CD4-positive, alpha-beta T cell treated with Interleukin-21 for 1 hour (primary cell): Measurements from ENCODE around the gene DSTYK.
A peak's percentile ranks its signal among the peaks of the same experiment; 100 is the strongest.

Source experiments
- DNase-seq: peaks from one replicate; pipeline ENCODE4 v3.0.0-alpha.2; 2020

The DSTYK gene, protein sequence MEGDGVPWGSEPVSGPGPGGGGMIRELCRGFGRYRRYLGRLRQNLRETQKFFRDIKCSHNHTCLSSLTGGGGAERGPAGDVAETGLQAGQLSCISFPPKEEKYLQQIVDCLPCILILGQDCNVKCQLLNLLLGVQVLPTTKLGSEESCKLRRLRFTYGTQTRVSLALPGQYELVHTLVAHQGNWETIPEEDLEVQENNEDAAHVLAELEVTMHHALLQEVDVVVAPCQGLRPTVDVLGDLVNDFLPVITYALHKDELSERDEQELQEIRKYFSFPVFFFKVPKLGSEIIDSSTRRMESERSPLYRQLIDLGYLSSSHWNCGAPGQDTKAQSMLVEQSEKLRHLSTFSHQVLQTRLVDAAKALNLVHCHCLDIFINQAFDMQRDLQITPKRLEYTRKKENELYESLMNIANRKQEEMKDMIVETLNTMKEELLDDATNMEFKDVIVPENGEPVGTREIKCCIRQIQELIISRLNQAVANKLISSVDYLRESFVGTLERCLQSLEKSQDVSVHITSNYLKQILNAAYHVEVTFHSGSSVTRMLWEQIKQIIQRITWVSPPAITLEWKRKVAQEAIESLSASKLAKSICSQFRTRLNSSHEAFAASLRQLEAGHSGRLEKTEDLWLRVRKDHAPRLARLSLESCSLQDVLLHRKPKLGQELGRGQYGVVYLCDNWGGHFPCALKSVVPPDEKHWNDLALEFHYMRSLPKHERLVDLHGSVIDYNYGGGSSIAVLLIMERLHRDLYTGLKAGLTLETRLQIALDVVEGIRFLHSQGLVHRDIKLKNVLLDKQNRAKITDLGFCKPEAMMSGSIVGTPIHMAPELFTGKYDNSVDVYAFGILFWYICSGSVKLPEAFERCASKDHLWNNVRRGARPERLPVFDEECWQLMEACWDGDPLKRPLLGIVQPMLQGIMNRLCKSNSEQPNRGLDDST

DNA sequence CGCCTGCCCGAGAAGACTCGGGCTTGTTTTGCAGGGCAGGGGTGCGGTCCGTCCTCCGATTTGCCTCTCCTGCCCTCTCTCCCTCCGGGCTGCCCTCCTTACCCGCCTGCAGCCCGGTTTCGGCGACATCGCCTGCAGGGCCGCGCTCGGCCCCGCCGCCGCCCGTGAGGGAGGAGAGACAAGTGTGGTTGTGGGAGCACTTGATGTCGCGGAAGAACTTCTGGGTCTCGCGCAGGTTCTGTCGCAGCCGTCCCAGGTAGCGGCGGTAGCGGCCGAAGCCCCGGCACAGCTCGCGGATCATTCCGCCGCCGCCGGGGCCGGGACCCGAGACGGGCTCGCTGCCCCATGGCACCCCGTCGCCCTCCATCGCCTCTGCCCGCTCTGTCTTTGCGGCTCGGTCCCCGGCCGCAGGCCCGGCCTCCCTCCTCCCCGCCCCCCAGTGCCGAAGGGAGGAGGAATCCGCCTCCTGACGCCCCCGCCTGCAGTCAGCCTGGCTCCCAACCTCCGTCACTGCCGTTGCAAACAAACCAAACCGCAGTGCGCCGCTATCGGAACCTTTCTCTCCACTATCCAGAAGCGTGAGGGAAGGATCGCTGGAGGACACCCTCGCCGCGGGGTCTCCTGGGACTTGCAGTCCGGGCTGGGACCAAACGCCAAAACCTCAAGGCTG is at the start of gene DSTYK:
Gene DSTYK, minus strand, starts transcription at position 534 of the 670 bp plus-strand sequence. Its CDS starts 167 bp downstream, at position 367.
- peak; percentile 93 for DNase-seq

DNA sequence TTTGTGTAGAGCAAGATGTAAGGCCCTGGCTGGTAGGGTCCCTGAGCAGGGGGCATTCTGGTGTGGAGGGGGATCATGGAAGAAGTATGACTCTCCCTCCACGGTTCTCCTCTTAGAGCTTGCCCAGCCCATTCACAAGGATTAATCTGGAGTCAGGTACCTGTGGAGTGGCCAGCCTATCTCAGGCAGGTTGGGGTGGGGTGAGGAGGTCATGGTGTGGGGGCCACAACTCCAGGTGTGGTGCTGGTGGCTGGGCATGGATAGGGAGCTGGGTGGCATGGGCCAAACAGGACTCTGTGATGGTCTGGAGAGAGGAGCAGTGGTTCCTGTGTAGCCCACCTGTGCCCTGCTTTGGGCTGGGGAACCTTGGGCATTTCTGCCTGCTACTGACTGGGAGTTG is 48.5 kb upstream of the DSTYK start:
- no peak for DNase-seq

DNA sequence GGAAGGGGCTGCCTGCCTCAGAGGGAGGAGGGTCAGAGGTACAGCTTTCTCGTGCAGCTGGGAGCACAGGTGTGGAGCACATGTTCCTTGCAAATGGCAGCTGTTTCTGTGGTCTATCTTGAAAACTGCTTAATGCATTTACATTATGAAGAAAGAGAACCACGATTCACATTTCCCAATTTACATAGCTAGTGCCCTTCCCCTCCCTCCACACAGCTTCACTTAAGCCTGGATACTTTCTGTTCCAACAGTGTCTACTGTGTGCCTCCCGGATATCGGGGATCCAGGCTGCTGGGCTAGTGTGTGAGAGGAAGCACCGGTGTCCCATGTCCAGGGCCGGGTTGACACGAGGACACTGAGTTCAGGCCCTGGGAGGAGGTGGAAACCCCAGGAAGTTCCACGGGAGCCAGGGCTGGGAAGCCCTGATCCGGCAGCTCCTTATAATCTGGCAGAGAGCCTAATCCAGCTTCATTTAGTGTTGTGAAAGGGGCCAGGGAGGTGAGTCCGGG is 47.9 kb upstream of the DSTYK start:
- DNase-seq = no peak

DNA sequence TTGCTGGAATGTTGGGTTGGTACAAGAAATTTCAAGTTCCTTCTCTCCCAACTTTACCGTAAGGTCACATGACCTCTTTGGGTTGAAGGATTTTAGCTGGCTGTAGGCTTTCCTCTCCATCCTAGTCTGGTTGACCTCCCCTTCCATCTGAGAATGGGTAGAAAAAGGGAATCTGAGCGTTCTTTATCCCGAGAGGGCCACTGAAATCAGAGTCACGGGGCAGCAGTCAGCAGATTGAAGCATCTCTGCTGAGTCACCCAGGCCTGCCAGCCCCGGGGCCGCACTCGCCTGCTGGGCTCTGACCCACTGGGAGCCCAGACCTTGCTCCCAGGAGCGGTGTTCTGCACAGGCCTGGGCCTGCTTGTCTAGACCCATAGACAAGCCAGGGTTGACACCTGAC is 47.2 kb upstream of the DSTYK start:
- no peak for DNase-seq

DNA sequence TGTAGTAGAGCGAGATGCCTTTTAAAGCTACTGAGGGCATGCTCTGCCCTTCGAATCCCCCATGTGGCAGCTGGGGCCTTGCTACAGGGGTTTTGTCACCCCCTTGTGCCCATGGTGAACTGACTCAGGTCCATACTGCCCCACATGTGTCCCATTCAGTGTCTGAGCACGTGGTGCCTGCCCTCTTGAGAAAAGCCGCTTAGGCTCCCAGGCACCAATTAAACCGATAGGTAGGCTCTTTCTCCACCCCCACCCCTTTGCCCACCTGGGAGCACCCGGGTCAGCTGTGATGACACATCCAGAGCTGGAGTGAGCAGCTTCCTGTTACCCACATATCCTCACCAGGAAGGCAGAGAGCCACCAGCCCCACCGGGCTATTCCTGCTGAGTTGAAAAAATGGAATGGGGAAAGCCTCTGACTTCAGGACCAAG is 46.8 kb upstream of the DSTYK start:
- DNase-seq = no peak

DNA sequence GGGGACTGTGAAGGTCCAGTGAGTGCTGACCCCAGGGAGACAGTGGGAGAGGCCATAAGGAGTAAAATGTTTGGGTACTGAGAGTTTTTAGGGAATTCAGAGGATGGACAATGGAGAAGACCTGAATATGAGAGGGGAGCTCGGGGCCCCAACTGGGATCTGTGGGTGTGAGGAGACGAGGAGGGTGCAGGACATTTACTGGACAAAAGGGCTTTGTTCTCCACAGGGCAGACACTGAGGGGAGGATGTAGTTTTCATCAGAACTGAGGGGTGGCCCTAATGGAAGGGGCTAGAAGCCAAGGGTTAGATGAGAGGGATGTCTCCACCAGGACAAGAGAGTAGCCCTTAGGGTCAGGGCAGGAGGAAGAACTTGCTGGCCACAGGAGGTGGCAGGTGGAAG is 46.2 kb upstream of the DSTYK start:
- no peak for DNase-seq

DNA sequence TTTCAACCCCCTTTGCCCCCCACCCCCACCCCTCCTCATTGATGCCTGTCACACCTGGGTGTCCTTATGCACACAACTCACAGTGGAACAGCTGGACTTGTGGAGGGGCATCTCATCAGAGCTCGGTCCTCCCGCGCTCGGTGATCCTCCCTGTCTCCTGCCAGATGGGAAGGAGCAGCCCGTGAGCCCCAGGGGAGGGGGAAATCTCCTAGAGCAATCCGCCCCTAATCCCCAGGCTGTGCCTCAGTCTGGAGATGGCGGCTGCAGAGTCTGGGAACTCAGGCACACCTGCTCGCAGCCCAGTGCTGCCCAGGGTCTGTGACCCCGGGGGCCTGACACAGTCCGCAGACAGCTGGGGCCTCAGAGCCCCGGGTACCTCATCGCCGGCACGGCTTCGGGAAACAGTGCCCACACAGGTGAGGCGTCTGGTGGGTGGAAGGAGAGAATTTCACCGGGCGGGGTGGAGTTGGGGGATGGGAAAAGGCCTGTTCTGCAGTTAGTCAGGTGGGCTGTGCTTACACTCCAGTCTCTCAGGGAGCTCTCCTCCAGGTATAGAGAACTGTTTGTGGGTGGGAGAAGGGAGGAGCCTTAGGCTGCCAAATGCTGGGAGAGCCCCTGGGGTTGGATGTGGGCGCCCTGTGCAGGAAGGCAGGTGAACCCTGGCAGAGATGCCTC is 45.6 kb upstream of the DSTYK start:
- no peak for DNase-seq

DNA sequence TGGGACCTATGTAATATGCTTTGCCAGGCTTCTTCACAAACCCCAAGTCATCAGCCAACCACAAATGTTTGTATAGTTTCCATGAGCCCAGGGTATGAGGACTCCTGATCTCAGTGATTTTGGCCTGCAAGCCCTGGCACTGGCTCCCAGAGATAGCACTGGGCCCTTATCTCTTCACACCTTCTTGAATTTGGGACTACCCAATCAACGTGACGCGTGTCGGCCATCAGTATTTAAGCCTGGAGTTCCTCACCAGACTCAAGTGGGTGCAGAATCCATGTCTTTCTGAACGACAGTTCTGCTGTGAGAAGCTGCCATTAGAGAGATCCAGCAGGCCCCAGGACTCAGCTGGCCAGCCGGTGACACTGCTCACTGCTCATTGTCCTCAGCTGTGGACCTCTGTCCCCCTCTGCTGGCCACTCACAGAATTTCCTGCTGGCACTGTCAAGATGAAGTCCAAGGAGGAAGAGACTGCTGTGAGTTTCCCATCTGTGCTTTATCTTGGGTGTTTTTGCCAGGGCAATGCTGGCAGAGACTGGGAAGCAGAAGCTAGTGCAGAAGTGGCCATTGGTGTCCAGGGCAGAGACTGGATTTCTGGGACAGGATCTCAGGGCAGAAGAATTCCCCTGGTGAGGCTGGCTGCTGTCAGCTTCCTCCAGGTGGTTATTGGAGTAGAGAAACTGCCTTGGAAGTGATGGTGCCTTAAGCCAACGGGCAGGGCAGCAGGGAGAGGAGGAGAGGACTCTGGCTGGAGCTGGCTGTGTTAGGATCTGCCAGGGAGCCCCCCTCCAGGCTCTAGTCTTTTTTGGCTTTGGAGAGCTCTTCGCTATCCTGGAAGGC is 44.7 kb upstream of the DSTYK start:
- DNase-seq = peak; percentile 85

DNA sequence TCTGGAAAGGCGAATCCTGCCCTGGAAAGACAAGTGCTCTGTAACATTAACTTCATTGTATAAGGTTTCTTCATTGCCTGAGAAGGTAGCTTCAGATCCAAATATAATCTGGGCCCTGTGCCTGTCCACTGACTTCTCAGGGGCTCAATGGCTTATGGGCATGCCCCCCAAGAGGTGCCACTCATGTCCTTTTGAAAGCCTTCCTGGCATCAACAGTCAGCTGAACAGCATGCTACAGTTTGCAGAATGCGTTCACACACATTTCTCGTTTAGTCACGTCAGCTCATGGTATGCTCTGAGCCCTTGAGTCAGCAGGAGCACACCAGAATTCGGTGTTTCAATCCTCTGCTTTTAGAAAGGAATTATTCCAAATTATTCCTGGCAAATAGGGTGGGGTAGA is 40.1 kb upstream of the DSTYK start:
- DNase-seq = no peak

DNA sequence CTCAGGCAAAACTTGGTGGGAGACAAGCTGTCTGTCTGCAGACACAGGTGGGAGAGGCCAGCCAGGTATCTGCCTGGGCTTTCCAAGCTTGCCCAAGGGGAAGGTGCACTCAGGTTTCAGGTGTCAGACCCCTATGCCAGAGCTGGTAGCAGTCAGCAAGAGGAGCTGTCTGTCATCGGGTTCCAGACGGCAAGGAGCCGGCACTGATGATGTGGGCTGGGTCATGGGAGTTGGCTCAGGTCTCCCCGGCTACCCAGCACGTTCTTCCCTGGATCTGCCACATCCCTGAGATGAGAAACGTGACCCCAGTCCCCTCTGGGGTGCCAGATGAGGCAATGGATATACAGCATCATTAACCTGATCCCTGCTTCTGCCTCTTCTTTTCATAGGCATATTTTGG is 39.2 kb upstream of the DSTYK start:
- DNase-seq = no peak

DNA sequence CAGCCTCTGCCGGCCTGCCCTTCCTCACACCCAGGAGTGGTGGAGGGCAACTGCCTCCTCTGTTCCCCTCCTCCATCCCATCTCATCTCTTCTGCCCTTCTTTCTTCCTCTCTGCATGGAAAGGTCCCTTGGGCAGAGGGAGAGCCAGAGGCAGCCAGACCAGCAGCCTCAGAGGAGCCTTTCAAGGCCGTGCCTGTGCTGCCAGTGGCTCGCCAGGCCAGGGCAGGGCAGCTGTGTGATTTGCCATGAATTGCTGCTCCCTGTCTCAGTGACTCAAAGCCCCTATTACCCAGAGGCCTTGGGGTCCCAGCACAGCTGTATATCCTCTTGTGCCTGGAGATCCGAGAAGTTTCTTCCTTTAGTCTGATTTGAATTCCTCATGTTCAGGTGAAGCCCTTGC is 38.1 kb upstream of the DSTYK start:
- no peak for DNase-seq

DNA sequence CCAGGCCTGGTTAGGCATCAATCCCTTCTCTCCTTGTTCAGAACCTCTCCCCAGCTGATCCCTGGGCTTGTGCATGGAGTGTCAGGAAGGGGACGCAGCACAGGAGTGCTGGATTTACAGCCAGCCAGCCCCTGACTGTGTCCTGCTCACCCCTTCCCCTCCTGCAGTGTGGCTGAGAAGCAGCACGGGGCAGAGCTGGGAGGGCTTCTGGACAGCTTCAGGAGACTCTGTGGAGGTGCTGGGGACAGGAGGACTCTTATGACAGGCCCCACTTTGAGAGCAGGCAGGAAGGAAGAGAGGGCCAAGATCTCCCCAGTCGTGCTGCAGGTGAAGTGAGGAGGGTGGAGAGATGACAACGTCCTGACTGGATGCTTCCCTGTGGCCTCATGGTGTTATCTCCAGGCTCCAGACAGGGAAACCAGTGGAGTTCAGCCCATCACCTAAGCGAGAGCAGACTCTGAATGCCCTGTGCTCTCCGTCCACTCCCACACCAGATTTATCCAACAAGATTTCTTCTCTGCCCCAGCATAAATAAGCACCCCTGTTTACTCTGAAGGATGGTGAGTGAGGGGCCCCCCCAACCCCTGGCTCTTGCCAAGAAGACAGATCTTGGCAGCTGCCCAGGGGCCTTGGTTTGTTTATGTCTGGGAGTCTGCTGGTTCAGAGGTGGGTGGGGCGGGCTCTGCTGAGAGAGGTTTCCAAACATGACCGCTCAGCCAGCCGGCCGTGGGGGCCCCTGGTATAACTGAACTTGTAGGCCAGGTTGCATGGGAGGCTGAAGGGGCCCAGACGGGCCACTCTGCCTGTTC is 37.5 kb upstream of the DSTYK start:
- no peak for DNase-seq

DNA sequence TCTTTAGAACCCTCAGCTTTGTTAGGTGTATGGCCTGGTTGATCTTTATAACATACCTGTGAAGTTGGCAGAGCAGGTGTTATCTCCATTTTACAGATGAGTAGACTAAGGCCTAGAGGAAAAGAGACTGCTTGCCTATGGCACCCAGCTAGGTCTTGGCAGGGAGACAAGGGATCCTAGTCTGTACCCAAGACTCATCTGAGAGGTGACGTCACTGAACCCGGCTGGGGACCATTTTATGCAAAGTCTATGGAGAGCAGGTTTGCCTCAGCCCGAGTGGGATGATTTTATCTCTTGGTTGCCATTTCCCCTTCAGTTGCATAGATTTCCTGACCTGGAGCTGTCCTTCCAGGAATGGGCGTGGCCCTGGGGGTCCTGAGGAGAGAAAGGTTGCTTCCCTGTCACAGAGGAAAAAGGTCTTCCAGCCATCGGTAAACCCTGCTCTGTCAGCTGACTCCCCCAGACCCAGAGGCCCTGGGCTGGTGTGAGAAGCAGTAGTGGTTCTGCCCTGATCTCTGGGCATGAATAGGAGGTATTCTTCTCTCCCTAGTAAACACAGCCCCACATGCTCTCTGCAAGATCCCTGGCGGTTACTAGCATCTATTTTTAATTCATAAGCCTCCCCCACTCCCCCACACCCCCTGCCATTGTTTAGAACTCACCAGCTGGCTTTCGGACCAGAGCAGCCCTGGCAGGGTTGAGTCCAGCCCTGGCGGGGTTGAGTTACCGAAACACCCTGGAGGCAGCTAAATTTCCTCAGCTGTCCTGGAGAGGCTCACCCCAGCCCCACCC is 35.8 kb upstream of the DSTYK start:
- DNase-seq = no peak

DNA sequence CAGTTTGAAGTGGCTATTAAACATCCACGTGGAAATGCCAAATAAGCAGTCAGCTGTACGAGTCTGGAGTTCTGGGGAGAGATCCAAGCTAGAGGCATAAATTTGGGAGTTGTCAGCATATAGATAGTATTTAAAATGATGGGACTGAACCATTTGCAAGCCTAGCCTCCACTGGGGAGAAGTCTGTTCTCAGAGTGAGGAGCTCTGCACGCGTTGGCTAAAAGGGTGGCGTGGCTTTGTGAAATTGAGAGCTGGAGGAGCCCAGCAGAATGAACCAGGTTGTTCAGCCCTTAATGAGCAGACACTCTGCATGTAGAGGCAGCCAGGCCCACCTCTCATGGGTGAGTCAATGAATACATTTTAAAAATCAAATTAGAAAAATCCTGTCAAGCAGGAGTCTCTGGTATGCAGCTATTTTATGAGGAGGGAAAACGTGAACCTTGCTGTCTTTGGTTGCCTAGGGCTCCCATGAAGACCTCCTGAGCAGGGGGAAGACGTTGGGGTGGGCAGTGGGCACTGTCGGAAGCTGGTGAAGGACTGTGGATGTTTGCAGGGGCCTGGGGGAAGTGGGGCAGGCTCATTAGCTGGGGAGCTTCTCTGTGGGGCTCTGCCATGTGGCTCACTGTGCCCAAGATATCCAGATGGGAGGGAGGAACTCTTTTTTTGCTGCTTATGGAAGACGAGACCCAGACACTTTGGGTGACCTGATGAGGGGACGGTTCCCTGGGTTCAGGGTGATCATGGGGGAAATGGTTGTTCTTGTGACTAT is 35.0 kb upstream of the DSTYK start:
- no peak for DNase-seq

DNA sequence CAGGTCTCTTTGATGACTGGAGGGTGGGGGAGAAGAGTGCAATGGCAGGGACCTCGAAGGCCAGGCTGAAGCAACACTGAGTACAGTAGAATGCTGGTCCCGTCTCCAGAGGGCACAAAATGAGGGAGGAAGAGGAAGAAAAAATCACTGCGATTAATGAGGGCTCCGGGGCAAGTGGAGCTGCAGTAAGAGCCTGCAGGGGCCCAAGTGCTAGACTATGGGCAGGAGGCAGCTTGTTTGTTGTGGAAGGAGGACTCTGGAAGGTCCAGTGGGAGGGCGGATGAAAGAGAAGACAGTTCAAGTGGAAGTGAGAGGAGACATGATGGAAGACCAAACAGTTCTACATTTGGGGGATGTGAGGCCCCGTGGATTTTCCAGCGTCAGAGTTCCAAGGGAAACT is 33.6 kb upstream of the DSTYK start:
- no peak for DNase-seq

DNA sequence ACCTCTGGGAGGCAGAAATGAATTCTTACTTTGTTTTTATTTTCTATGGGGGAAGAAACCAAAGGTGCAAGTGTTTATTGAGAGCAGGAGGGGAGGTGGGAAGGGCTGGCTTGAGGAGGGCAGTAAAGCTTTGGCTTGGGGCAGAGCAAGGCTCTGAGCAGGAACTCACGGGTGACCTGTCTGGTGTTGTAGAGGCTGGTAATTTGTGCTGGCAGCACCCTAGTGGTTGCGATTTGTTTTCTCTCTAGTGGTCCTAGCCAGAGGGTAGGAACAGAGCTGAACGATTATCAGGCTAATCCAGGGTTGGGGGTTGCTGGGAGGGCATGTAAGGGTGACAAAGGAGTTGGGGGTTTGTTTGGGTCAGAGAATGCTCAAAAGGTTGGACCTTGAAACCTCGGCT is 32.9 kb upstream of the DSTYK start:
- DNase-seq = no peak

DNA sequence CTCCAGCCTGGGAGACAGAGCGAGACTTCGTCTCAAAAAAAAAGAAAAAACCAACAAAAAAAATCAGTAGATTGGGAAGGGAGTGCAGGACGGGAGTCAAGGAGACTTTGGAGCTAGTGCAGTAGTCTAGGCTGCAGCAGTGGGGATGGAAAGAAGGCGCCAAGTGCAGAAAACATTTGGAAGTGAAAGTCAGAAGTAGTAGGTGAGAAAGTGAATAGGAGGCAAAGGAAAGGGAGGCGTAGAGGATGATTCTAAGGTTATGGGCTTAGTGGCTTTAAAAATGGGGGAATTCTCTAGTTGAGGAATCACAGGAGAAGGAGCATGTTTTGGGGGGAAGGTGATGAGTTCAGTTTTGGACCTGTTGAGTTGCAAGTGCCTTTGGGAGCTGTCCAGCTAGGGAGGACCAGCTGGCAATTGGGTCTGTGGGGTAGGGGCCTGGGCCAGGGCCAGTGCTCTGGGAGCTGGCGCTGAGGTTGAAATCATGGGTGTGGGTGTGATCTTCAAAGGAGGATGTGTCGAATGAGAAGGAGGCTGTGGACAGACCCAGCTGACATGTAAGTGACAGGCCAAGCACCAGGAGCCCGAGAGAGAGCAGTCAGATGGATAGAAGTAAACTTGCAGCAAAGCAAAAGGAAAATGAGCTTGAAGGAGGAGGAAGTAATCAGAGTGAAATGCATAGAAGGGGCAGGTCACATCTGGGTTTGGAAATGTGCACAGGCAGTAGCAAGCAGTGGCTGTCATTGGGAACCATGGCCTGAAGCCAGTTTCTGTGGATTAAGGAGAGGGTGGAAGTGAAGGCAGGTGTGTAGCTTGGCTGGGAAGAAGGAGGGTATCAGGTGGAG is 32.1 kb upstream of the DSTYK start:
- DNase-seq = no peak
